Neural progenitor cell (in vitro differentiated cells): ENCODE measurements around the gene LMO2. TPM values are rescaled to one million over a fixed set of nuclear protein-coding genes. Genes with fewer than 3 reads are reported as not detected.

Experiments
- DNase-seq: peaks from one replicate; pipeline ENCODE4 v3.0.0-alpha.2; 2016; ENCODE audit warnings: low spot score
- H2AFZ ChIP-seq: fragments of 200-600 bp; sonication (generic); replicated peaks from 2 replicates; pipeline ENCODE4 v1.6.1; 2016; ENCODE audit warnings: antibody characterized with exemption
- H3F3A ChIP-seq: fragments of 200-600 bp; sonication (generic); 2 replicates; pipeline ENCODE4 v1.6.1; 2016; ENCODE audit warnings: antibody characterized with exemption, low read depth
- H3K27ac ChIP-seq: fragments of 200-600 bp; sonication (generic); 2 replicates; pipeline ENCODE4 v1.5.1; 2016; ENCODE audit warnings: mild to moderate bottlenecking
- H3K27me3 ChIP-seq: fragments of 200-600 bp; sonication (generic); 2 replicates; pipeline ENCODE4 v1.6.1; 2016; ENCODE audit warnings: mild to moderate bottlenecking, moderate library complexity
- H3K36me3 ChIP-seq: fragments of 200-600 bp; sonication (generic); 2 replicates; pipeline ENCODE4 v1.5.1; 2016
- H3K4me1 ChIP-seq: fragments of 200-600 bp; sonication (generic); 2 replicates; pipeline ENCODE4 v1.6.1; 2016; ENCODE audit warnings: mixed run types
- H3K4me2 ChIP-seq: fragments of 200-600 bp; sonication (generic); 2 replicates; pipeline ENCODE4 v1.6.1; 2016
- H3K4me3 ChIP-seq: fragments of 200-600 bp; sonication (generic); 2 replicates; pipeline ENCODE4 v1.5.1; 2016
- H3K79me2 ChIP-seq: fragments of 200-600 bp; sonication (generic); 2 replicates; pipeline ENCODE4 v1.6.1; 2016; ENCODE audit warnings: low read depth
- H3K9ac ChIP-seq: fragments of 200-600 bp; sonication (generic); 2 replicates; pipeline ENCODE4 v1.6.1; 2016
- H3K9me3 ChIP-seq: fragments of 200-600 bp; sonication (generic); 2 replicates; pipeline ENCODE4 v1.5.1; 2016; ENCODE audit warnings: low read depth
- H4K20me1 ChIP-seq: fragments of 200-600 bp; sonication (generic); 2 replicates; pipeline ENCODE4 v1.6.1; 2016; ENCODE audit warnings: low read depth
- H3K27ac Mint-ChIP-seq: 3 replicates; pipeline ENCODE4 v1.8.0; 2021; ENCODE audit warnings: mixed read lengths
- H3K27me3 Mint-ChIP-seq: 2 replicates; pipeline ENCODE4 v1.8.0; 2022; ENCODE audit warnings: low read depth, mild to moderate bottlenecking, inconsistent platforms, moderate library complexity, mixed read lengths; ENCODE audit not compliant: insufficient read depth
- H3K36me3 Mint-ChIP-seq: 3 replicates; pipeline ENCODE4 v1.8.0; 2021; ENCODE audit warnings: mixed read lengths
- H3K4me1 Mint-ChIP-seq: 3 replicates; pipeline ENCODE4 v1.8.0; 2021; ENCODE audit warnings: mixed read lengths
- H3K4me3 Mint-ChIP-seq: 3 replicates; pipeline ENCODE4 v1.8.0; 2021; ENCODE audit warnings: mild to moderate bottlenecking, moderate library complexity, mixed read lengths
- H3K9me3 Mint-ChIP-seq: 3 replicates; pipeline ENCODE4 v1.8.0; 2020; ENCODE audit warnings: mixed read lengths
- EZH2 ChIP-seq: fragments of 200-600 bp; sonication (generic); IDR thresholded peaks from 2 replicates; pipeline ENCODE4 v1.6.1; 2017; ENCODE audit warnings: antibody characterized with exemption, mild to moderate bottlenecking, moderate library complexity
- EZH2phosphoT487 ChIP-seq: fragments of 200-600 bp; sonication (generic); IDR thresholded peaks from 2 replicates; pipeline ENCODE4 v1.6.1; 2017; ENCODE audit warnings: antibody characterized with exemption
- total RNA-seq: library from RNA; depleted of rRNA; stranded (reverse); fragments of >200 nt; gene quantifications from 2 replicates; pipeline ENCODE4 v1.2.3, GENCODE V29; 2015; ENCODE audit warnings: low replicate concordance
- TF ChIP-seq, protein P1 (sequence below): fragments of 200-600 bp; sonication (generic); IDR thresholded peaks from 2 replicates; pipeline ENCODE4 v1.5.1; 2017; ENCODE audit warnings: antibody characterized with exemption, mild to moderate bottlenecking

The LMO2 gene
- total RNA-seq, 1 donor from 2014 or later: 0.92 TPM

DNA sequence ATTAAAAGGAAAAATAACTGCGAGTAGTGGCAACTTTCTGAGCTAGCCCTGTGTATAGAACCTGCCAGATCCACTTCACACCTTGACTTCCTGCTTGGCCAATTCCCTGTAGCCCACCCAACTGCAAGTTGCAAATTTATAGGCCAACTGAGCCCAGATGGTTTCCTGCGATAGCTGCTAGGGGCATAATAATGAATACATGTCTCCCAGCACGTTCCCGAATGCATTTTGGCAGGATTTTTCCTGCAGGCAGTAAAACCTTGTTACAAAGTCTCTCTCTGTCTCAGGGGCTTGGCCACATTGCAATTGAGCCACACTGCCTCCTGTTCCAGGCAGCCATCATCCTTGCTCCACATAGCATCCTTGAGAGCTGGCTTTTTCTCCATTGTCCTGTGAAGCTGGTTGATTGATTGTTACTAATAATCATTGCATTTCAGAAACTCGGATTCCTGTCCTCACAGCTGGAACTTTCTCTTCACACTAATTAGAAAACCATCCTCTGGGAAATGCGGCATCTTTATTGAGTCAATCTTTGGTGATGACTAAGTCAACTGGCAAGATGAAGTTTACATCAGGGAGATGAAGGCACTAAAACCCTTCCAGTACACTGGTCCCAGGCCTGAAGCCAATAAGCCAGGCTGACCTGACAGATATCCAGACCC is 18.6 kb upstream of the LMO2 start:
- Mint-ChIP-seq H3K36me3 (no peaks in the 10 kb centered on the region), H3K4me3 (no peak overlapping the region), H3K9me3 (peaks cover 13% of the 10 kb centered on the region), H3K27ac (no peak overlapping the region), H3K27me3 (peaks cover 11% of the 10 kb centered on the region), H3K4me1 (peaks cover 35% of the 10 kb centered on the region)
- Histone ChIP-seq H3K9me3 (no peaks in the 10 kb centered on the region), H3K4me3 (no peak overlapping the region), H3K27ac (no peak overlapping the region), H3F3A (peaks cover 35% of the 10 kb centered on the region), H2AFZ (no peak overlapping the region), H3K27me3 (no peaks in the 10 kb centered on the region), H3K4me1 (peaks cover 31% of the 10 kb centered on the region), H3K79me2 (no peaks in the 10 kb centered on the region), H3K9ac (no peak overlapping the region), H3K4me2 (no peak overlapping the region), H4K20me1 (no peaks in the 10 kb centered on the region), H3K36me3 (no peaks in the 10 kb centered on the region)
- DNase-seq: no peak
- TF ChIP-seq EZH2phosphoT487 (no peak), EZH2 (no peak)
- TF ChIP-seq, protein P1, sequence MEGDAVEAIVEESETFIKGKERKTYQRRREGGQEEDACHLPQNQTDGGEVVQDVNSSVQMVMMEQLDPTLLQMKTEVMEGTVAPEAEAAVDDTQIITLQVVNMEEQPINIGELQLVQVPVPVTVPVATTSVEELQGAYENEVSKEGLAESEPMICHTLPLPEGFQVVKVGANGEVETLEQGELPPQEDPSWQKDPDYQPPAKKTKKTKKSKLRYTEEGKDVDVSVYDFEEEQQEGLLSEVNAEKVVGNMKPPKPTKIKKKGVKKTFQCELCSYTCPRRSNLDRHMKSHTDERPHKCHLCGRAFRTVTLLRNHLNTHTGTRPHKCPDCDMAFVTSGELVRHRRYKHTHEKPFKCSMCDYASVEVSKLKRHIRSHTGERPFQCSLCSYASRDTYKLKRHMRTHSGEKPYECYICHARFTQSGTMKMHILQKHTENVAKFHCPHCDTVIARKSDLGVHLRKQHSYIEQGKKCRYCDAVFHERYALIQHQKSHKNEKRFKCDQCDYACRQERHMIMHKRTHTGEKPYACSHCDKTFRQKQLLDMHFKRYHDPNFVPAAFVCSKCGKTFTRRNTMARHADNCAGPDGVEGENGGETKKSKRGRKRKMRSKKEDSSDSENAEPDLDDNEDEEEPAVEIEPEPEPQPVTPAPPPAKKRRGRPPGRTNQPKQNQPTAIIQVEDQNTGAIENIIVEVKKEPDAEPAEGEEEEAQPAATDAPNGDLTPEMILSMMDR: no peak

DNA sequence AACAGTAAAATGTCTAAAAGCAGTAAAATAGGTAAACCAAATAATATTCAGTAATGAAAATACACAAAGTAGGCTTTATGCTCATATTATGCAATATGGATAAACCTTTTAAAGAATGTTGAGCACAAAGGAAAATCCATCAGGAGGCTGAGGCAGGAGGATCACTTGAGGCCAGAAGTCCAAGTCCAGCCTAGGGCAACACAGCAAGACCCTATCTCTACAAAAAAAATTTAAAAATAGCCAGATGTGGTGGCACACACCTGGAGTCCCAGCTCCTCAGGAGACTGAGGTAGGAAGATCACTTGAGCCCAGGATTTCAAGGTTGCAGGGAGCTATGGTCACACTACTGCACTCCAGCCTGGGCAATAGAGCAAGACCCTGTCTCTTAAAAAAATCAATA is 17.7 kb upstream of the LMO2 start:
- H3F3A ChIP-seq: peaks cover 35% of the 10 kb centered on the region
- no peaks in the 10 kb centered on the region for H3K36me3 ChIP-seq
- Mint-ChIP-seq H3K4me1 (peaks cover 35% of the 10 kb centered on the region), H3K4me3 (no peak overlapping the region), H3K27ac (no peak overlapping the region), H3K36me3 (no peaks in the 10 kb centered on the region), H3K9me3 (peaks cover 15% of the 10 kb centered on the region), H3K27me3 (peaks cover 14% of the 10 kb centered on the region)
- no peak overlapping the region for H3K4me3 ChIP-seq
- peaks cover 31% of the 10 kb centered on the region for H3K4me1 ChIP-seq
- no peak overlapping the region for H3K9ac ChIP-seq
- H4K20me1 ChIP-seq: no peaks in the 10 kb centered on the region
- no peaks in the 10 kb centered on the region for H3K9me3 ChIP-seq
- TF ChIP-seq EZH2 (no peak), EZH2phosphoT487 (no peak)
- TF ChIP-seq, protein P1: no peak
- no peak for DNase-seq
- no peaks in the 10 kb centered on the region for H3K79me2 ChIP-seq
- no peaks in the 10 kb centered on the region for H3K27me3 ChIP-seq
- H2AFZ ChIP-seq: no peak overlapping the region
- H3K27ac ChIP-seq: no peak overlapping the region
- H3K4me2 ChIP-seq: no peak overlapping the region

DNA sequence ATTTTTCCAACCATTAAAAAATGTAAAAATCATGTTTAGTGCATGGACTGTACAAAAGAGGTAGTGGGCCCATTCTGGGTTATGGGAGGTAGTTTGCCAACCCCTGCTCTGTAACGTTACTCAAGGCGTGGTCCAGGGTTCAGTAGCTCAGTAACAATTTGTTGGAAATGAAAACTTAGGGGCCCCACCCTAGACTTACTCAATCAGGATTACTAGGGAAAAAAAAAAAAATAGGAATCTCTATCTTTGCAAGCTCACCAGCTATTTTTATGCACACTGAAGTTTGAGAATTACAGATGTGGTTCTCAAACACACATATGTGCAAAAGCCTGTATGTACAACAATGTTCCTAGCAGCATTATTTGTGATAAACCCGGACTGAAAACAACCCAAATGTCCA is 17.3 kb upstream of the LMO2 start:
- no peak for DNase-seq
- no peaks in the 10 kb centered on the region for H3K36me3 ChIP-seq
- no peak overlapping the region for H3K4me2 ChIP-seq
- Mint-ChIP-seq H3K4me1 (peaks cover 35% of the 10 kb centered on the region), H3K9me3 (peaks cover 14% of the 10 kb centered on the region), H3K36me3 (no peaks in the 10 kb centered on the region), H3K27ac (no peak overlapping the region), H3K27me3 (peaks cover 13% of the 10 kb centered on the region), H3K4me3 (no peak overlapping the region)
- H3K4me3 ChIP-seq: no peak overlapping the region
- no peaks in the 10 kb centered on the region for H3K27me3 ChIP-seq
- no peak overlapping the region for H2AFZ ChIP-seq
- H3F3A ChIP-seq: peaks cover 35% of the 10 kb centered on the region
- no peaks in the 10 kb centered on the region for H3K79me2 ChIP-seq
- no peak overlapping the region for H3K9ac ChIP-seq
- no peak overlapping the region for H3K27ac ChIP-seq
- peaks cover 31% of the 10 kb centered on the region for H3K4me1 ChIP-seq
- TF ChIP-seq, protein P1: no peak
- TF ChIP-seq EZH2 (no peak), EZH2phosphoT487 (no peak)
- no peaks in the 10 kb centered on the region for H4K20me1 ChIP-seq
- H3K9me3 ChIP-seq: no peaks in the 10 kb centered on the region
